ENCODE results near the gene SLC12A4. TPM values are rescaled to one million over a fixed set of nuclear protein-coding genes. Genes with fewer than 3 reads are reported as not detected.

SLC12A4 gene
- total and polyA plus RNA-seq, 9 donors = 27.7 to 85.6 (median 48.7) TPM

- no peaks in the 10 kb centered on the region for H3K36me3 ChIP-seq
- H3K4me1 ChIP-seq (ENCODE audit: insufficient read depth) = peaks cover 5% of the 10 kb centered on the region
- TF ChIP-seq EP300 (IDR thresholded peaks at IDR 0.05) = no peak
- TF ChIP-seq CTCF (IDR thresholded peaks at IDR 0.05) = no peak
- no peak for TF ChIP-seq POLR2A (IDR thresholded peaks at IDR 0.05)
- H3K9me3 ChIP-seq = no peaks in the 10 kb centered on the region
- 88 to 93% (median 93%) methylated on average over 5 of the region's 5 CpGs for WGBS, 3 donors
- intact Hi-C loops (cut with DNase I) = no loop called here
- H3K4me3 ChIP-seq = no peak overlapping the region
- no peaks in the 10 kb centered on the region for H3K27me3 ChIP-seq
- no peak for DNase-seq
- H3K27ac ChIP-seq = no peak overlapping the region
These were observed 66.7 kb downstream of the SLC12A4 start for GRCh38 chr16:67901734-67902133.

- peak in 1 of 5 donors; percentile 53 for DNase-seq
- TF ChIP-seq CTCF (IDR thresholded peaks at IDR 0.05) = no peak
- Histone ChIP-seq H3K27ac (peak overlapping the region in 1 of 2 donors; percentile 66), H3K4me1 (ENCODE audit: insufficient read depth) (peaks cover 16% of the 10 kb centered on the region), H3K36me3 (no peaks in the 10 kb centered on the region), H3K4me3 (no peak overlapping the region), H3K27me3 (no peaks in the 10 kb centered on the region), H3K9me3 (no peaks in the 10 kb centered on the region)
- intact Hi-C loops (cut with DNase I) = no loop called here
- WGBS, 3 donors = 30 to 43% (median 35%) methylated on average over 3 of the region's 3 CpGs
These were observed 71.2 kb downstream of the SLC12A4 start for GRCh38 chr16:67897231-67897630.

- 8 to 14% (median 10%) methylated on average over 14 of the region's 14 CpGs for WGBS, 3 donors
- Histone ChIP-seq H3K4me1 (ENCODE audit: insufficient read depth) (peaks cover 16% of the 10 kb centered on the region), H3K4me3 (peak overlapping the region; percentile 89), H3K36me3 (no peaks in the 10 kb centered on the region), H3K27me3 (no peaks in the 10 kb centered on the region), H3K9me3 (no peaks in the 10 kb centered on the region), H3K27ac (peak overlapping the region; percentile 90 to 94)
- intact Hi-C loops (cut with DNase I) = no loop called here
- DNase-seq = no peak
- TF ChIP-seq POLR2A (IDR thresholded peaks at IDR 0.05) (no peak), EP300 (IDR thresholded peaks at IDR 0.05) (no peak), CTCF (IDR thresholded peaks at IDR 0.05) (no peak)
These were observed 74.6 kb downstream of the SLC12A4 start for GRCh38 chr16:67893743-67894399.

Small RNA genes within 50 kb of the gene (small RNA-seq; reads per million reads assigned to genes)
- gene RNU6-359P = not detected

Other genes with a start within 250 kb of the SLC12A4 start
- gene GFOD2, start 249.3 kb downstream of the SLC12A4 start, total RNA-seq = 10 to 100 TPM in 6 of 7 donors, 1 to 10 TPM in 1; 8.6 to 15.9 (median 13.4) TPM
- 10 to 100 TPM in 1 of 2 donors, 1 to 10 TPM in 1; 8.3 to 10.9 TPM for gene GFOD2, start 249.3 kb downstream of the SLC12A4 start, polyA plus RNA-seq
- gene RANBP10, start 162.1 kb downstream of the SLC12A4 start, total RNA-seq = 10 to 100 TPM in 6 of 7 donors, 1 to 10 TPM in 1; 8.3 to 19.6 (median 17.1) TPM
- gene RANBP10, start 162.1 kb downstream of the SLC12A4 start, polyA plus RNA-seq = 10 to 100 TPM; 13.0 to 15.5 TPM
- gene TSNAXIP1, start 161.7 kb downstream of the SLC12A4 start, total RNA-seq = 10 to 100 TPM in 1 of 7 donors, 1 to 10 TPM in 6; 2.4 to 13.1 (median 3.2) TPM
- gene TSNAXIP1, start 161.7 kb downstream of the SLC12A4 start, polyA plus RNA-seq = 1 to 10 TPM; 2.7 to 3.7 TPM
- gene THAP11, start 126.3 kb downstream of the SLC12A4 start, total RNA-seq = 10 to 100 TPM; 31.0 to 59.7 (median 46.6) TPM
- 10 to 100 TPM; 17.3 to 30.6 TPM for gene THAP11, start 126.3 kb downstream of the SLC12A4 start, polyA plus RNA-seq
- gene NUTF2, start 121.7 kb downstream of the SLC12A4 start, total RNA-seq = 10 to 100 TPM; 35.9 to 98.1 (median 67.8) TPM
- gene NUTF2, start 121.7 kb downstream of the SLC12A4 start, polyA plus RNA-seq = 100 to 1,000 TPM in 1 of 2 donors, 10 to 100 TPM in 1; 67.6 to 105 TPM
- 10 to 100 TPM; 35.8 to 44.9 (median 42.0) TPM for gene CENPT, start 120.9 kb downstream of the SLC12A4 start, total RNA-seq
- 10 to 100 TPM; 18.4 to 57.4 TPM for gene CENPT, start 120.9 kb downstream of the SLC12A4 start, polyA plus RNA-seq
- gene EDC4, start 95.6 kb downstream of the SLC12A4 start, total RNA-seq = 10 to 100 TPM; 34.7 to 65.3 (median 54.0) TPM
- gene EDC4, start 95.6 kb downstream of the SLC12A4 start, polyA plus RNA-seq = 10 to 100 TPM; 29.8 to 37.9 TPM
- gene NRN1L, start 83.8 kb downstream of the SLC12A4 start, total RNA-seq = 1 to 10 TPM in 6 of 7 donors, under 1 TPM in 1; 0.95 to 3.9 (median 2.5) TPM
- 1 to 10 TPM in 1 of 2 donors, not detected in 1; 4.7 TPM for gene NRN1L, start 83.8 kb downstream of the SLC12A4 start, polyA plus RNA-seq
- gene PSKH1, start 75.4 kb downstream of the SLC12A4 start, total RNA-seq = 10 to 100 TPM; 13.6 to 38.9 (median 31.6) TPM
- 10 to 100 TPM in 1 of 2 donors, 1 to 10 TPM in 1; 9.6 to 26.6 TPM for gene PSKH1, start 75.4 kb downstream of the SLC12A4 start, polyA plus RNA-seq
- gene CTRL, start 36.8 kb downstream of the SLC12A4 start, total RNA-seq = 1 to 10 TPM; 1.5 to 4.4 (median 2.5) TPM
- 1 to 10 TPM in 1 of 2 donors, under 1 TPM in 1; 0.35 to 2.5 TPM for gene CTRL, start 36.8 kb downstream of the SLC12A4 start, polyA plus RNA-seq
- gene PSMB10, start 31.8 kb downstream of the SLC12A4 start, total RNA-seq = 10 to 100 TPM; 26.2 to 64.4 (median 50.8) TPM
- gene PSMB10, start 31.8 kb downstream of the SLC12A4 start, polyA plus RNA-seq = 10 to 100 TPM in 1 of 2 donors, 1 to 10 TPM in 1; 5.8 to 63.1 TPM
- 10 to 100 TPM; 10.5 to 31.2 (median 22.0) TPM for gene LCAT, start 24.5 kb downstream of the SLC12A4 start, total RNA-seq
- gene LCAT, start 24.5 kb downstream of the SLC12A4 start, polyA plus RNA-seq = 10 to 100 TPM in 1 of 2 donors, 1 to 10 TPM in 1; 7.5 to 15.0 TPM
- gene DPEP3, start 11.9 kb upstream of the SLC12A4 start, total RNA-seq = under 1 TPM in 1 of 7 donors, not detected in 6; 0.23 TPM
- gene DPEP3, start 11.9 kb upstream of the SLC12A4 start, polyA plus RNA-seq = under 1 TPM in 1 of 2 donors, not detected in 1; 0.05 TPM
- gene DPEP2, start 30.8 kb upstream of the SLC12A4 start, total RNA-seq = 1 to 10 TPM in 2 of 7 donors, under 1 TPM in 3, not detected in 2; 0.33 to 1.9 (median 0.99) TPM
- 1 to 10 TPM in 1 of 2 donors, under 1 TPM in 1; 0.76 to 3.1 TPM for gene DPEP2, start 30.8 kb upstream of the SLC12A4 start, polyA plus RNA-seq
- gene DPEP2NB, start 47.3 kb upstream of the SLC12A4 start, total RNA-seq = not detected
- gene DPEP2NB, start 47.3 kb upstream of the SLC12A4 start, polyA plus RNA-seq = not detected
- 10 to 100 TPM in 3 of 7 donors, 1 to 10 TPM in 4; 6.8 to 14.0 (median 9.7) TPM for gene DDX28, start 54.6 kb upstream of the SLC12A4 start, total RNA-seq
- gene DDX28, start 54.6 kb upstream of the SLC12A4 start, polyA plus RNA-seq = 1 to 10 TPM; 9.2 to 9.3 TPM
- gene DUS2, start 54.6 kb upstream of the SLC12A4 start, total RNA-seq = 10 to 100 TPM in 2 of 7 donors, 1 to 10 TPM in 5; 4.8 to 15.7 (median 8.5) TPM
- gene DUS2, start 54.6 kb upstream of the SLC12A4 start, polyA plus RNA-seq = 1 to 10 TPM; 5.4 to 9.5 TPM
- 10 to 100 TPM; 32.4 to 77.1 (median 48.2) TPM for gene NFATC3, start 116.7 kb upstream of the SLC12A4 start, total RNA-seq
- gene NFATC3, start 116.7 kb upstream of the SLC12A4 start, polyA plus RNA-seq = 10 to 100 TPM; 12.5 to 32.2 TPM